HFFc6 (cell line): ENCODE results near the gene MAP2K2. TPM values are rescaled to one million over a fixed set of nuclear protein-coding genes. Genes with fewer than 3 reads are reported as not detected.

Source experiments
- DNase-seq: peaks from one replicate; pipeline ENCODE4 v3.0.0-alpha.2; 2018
- H3K27ac Mint-ChIP-seq: 2 replicates; pipeline ENCODE4 v1.8.0; 2020; ENCODE audit warnings: mild to moderate bottlenecking, mixed read lengths
- H3K27me3 Mint-ChIP-seq: 2 replicates; pipeline ENCODE4 v1.8.0; 2021; ENCODE audit warnings: mild to moderate bottlenecking, moderate library complexity, mixed read lengths; ENCODE audit not compliant: insufficient read depth
- H3K36me3 Mint-ChIP-seq: 2 replicates; pipeline ENCODE4 v1.8.0; 2021; ENCODE audit warnings: low read depth, mixed read lengths
- H3K4me1 Mint-ChIP-seq: 2 replicates; pipeline ENCODE4 v1.8.0; 2020; ENCODE audit warnings: low read depth, mixed read lengths
- H3K4me3 Mint-ChIP-seq: 2 replicates; pipeline ENCODE4 v1.8.0; 2020; ENCODE audit warnings: mild to moderate bottlenecking, moderate library complexity, mixed read lengths
- H3K9me3 Mint-ChIP-seq: 2 replicates; pipeline ENCODE4 v1.8.0; 2020; ENCODE audit warnings: mild to moderate bottlenecking, mixed read lengths
- CTCF ChIP-seq: fragments of 200-600 bp; sonication (generic); IDR thresholded peaks from 2 replicates; pipeline ENCODE4 v1.5.0; 2021; ENCODE audit warnings: antibody characterized with exemption, mild to moderate bottlenecking
- total RNA-seq, 6 experiments: library from RNA; stranded (reverse); fragmentation: NEBNext Ultra II Directional; extraction: Animal tissue kit (Norgen Biotek cat#: 25700); gene quantifications; 2 replicates in 1 of 6; 3 replicates in 5 of 6; pipeline ENCODE4 v1.2.3, GENCODE V29; 2021

The MAP2K2 gene
- total RNA-seq, 6 experiments from 2014 or later: 175 to 209 (median 187) TPM

GRCh38 chr19:4115050-4115817 lies 8.7 kb downstream of the MAP2K2 start:
- peaks cover under 1% of the 10 kb centered on the region; the same call in 1 of the 2 replicates for H3K9me3 Mint-ChIP-seq
- no peaks in the 10 kb centered on the region; the same call in 1 of the 2 replicates for H3K27me3 Mint-ChIP-seq
- no peak overlapping the region for H3K27ac Mint-ChIP-seq
- peaks cover 20% of the 10 kb centered on the region for H3K36me3 Mint-ChIP-seq
- H3K4me1 Mint-ChIP-seq: peaks cover 7% of the 10 kb centered on the region
- no peak overlapping the region for H3K4me3 Mint-ChIP-seq
- no peak for DNase-seq
- no peak for TF ChIP-seq CTCF

DNA sequence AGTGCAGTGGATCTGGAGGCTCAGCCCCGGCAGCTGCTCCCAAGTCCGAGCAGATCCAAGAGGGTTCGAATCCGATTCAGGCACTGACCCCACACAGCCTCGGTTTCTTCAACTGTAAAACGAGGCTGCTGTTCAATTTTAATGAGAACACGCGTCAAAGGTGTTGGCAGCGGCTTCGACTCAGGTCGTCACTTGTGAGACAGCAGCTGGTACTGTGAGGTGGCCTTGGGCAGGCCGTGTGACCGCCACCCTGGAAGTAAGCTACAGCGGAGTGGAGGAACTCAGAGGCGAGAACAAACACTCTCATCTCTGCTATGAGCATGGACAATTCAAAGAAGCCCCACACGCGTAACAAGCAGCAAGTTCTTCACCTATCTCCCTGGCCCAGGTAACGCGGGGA lies 9.7 kb downstream of the MAP2K2 start:
- Mint-ChIP-seq H3K4me3 (no peak overlapping the region), H3K27me3 (peaks cover 3% of the 10 kb centered on the region; the same call in 1 of the 2 replicates), H3K4me1 (no peaks in the 10 kb centered on the region), H3K9me3 (no peaks in the 10 kb centered on the region), H3K36me3 (peaks cover 16% of the 10 kb centered on the region; the same call in 1 of the 2 replicates), H3K27ac (no peak overlapping the region)
- no peak for DNase-seq
- TF ChIP-seq CTCF: no peak

DNA sequence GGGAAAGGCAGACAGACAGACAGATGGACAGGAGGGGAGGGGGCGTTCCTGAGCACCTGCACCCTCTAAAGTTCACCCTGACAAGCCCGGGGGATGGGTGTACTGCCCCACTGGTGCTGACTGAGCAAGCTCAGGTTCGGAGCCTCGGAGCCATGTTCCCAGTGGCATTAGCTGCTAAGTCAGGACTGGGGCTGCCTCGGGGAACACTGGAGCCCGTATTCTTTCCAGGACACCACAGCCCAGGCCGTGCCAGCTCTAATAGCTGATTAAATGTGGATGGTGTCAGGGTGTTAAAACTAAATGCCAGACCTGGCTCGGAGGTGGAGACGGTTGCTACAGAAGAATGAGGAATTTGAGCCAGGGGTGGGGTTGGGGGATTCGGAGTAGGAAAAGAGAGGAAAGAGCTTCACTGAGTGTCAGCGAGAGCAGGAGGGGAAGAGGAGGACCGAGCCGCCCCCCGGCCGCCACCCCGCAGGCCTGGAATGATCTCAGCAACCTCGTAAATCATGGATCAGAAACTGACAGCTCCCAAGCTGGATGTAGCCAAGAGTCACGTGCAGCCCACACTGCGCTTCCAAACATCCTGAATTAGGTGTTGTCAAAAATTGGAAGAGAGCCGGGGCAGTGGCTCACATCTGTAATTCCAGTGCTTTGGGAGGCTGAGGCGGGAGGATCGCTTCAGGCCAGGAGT lies 10.4 kb downstream of the MAP2K2 start:
- no peak overlapping the region for H3K27ac Mint-ChIP-seq
- H3K27me3 Mint-ChIP-seq: peaks cover 3% of the 10 kb centered on the region; the same call in 1 of the 2 replicates
- no peaks in the 10 kb centered on the region for H3K4me1 Mint-ChIP-seq
- DNase-seq: no peak
- TF ChIP-seq CTCF: no peak
- H3K36me3 Mint-ChIP-seq: peaks cover 19% of the 10 kb centered on the region; the same call in 1 of the 2 replicates
- H3K4me3 Mint-ChIP-seq: no peak overlapping the region
- no peaks in the 10 kb centered on the region for H3K9me3 Mint-ChIP-seq

DNA sequence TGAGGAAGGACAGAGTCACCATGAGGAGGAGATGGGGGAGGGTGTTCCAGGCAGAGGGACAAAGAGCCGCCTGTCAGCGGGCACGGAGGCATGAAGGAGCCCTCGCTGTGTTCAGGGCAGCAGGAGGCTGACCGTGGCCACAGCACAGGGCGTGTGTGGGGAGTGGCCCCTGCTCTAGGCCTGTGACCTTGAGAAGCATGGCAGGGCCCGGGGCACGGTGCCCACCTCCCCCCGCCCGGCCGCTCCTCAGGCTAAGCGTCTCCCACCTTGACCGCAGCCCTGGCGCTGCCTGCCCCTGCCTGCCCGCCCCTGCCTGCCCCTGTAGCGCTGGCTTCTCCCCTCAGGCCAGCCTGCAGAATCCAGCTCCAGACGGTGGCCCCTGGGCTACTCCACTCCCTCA lies 11.6 kb downstream of the MAP2K2 start:
- no peak for TF ChIP-seq CTCF
- H3K4me3 Mint-ChIP-seq: no peak overlapping the region
- peaks cover 25% of the 10 kb centered on the region; the same call in 1 of the 2 replicates for H3K36me3 Mint-ChIP-seq
- no peak overlapping the region for H3K27ac Mint-ChIP-seq
- no peaks in the 10 kb centered on the region for H3K4me1 Mint-ChIP-seq
- H3K9me3 Mint-ChIP-seq: no peaks in the 10 kb centered on the region
- peaks cover 3% of the 10 kb centered on the region; the same call in 1 of the 2 replicates for H3K27me3 Mint-ChIP-seq
- no peak for DNase-seq

- no peak overlapping the region for H3K4me3 Mint-ChIP-seq
- H3K27ac Mint-ChIP-seq: no peak overlapping the region
- H3K9me3 Mint-ChIP-seq: no peaks in the 10 kb centered on the region
- peaks cover 43% of the 10 kb centered on the region for H3K36me3 Mint-ChIP-seq
- no peak for DNase-seq
- TF ChIP-seq CTCF: no peak
- H3K27me3 Mint-ChIP-seq: peaks cover 6% of the 10 kb centered on the region; the same call in 1 of the 2 replicates
- H3K4me1 Mint-ChIP-seq: peaks cover 13% of the 10 kb centered on the region
These were observed 14.3 kb downstream of the MAP2K2 start for GRCh38 chr19:4109626-4109945.
